Hematopoietic multipotent progenitor cell treated with erythropoietin and hydrocortisone succinate and interleukin-3 and kit ligand, for 6 days (in vitro differentiated cells): Measurements from ENCODE around the gene FBLIM1.
"Not testable (repeated sequence)": the region's sequence is repeated elsewhere in the genome, so short reads cannot be mapped to it uniquely, and the experiment has no call there.

Experiments used
- DNase-seq: peaks from one replicate; pipeline ENCODE4 v3.0.0-alpha.2; 2015

Gene FBLIM1

GRCh38 chr1:15770313-15770962 lies 11.8 kb downstream of the FBLIM1 start:
- no peak for DNase-seq

- no peak for DNase-seq
Observed at GRCh38 chr1:15771836-15772515, 13.4 kb downstream of the FBLIM1 start.

- DNase-seq, result no peak
Observed at GRCh38 chr1:15775706-15776105, 17.1 kb downstream of the FBLIM1 start.

- no peak for DNase-seq
Observed at GRCh38 chr1:15777909-15778707, 19.5 kb downstream of the FBLIM1 start.

GRCh38 chr1:15785683-15786082 lies 27.1 kb downstream of the FBLIM1 start:
- DNase-seq, result no peak

- no peak for DNase-seq
Observed at GRCh38 chr1:15786581-15786980, 28.0 kb downstream of the FBLIM1 start.

- no peak for DNase-seq
Observed at GRCh38 chr1:15788624-15789301, 30.2 kb downstream of the FBLIM1 start.

GRCh38 chr1:15796086-15796462 lies 37.5 kb downstream of the FBLIM1 start:
- no peak for DNase-seq

GRCh38 chr1:15797614-15798390 lies 39.2 kb downstream of the FBLIM1 start:
- no peak for DNase-seq

- no peak for DNase-seq
Observed at GRCh38 chr1:15799004-15799867, 40.6 kb downstream of the FBLIM1 start.

GRCh38 chr1:15799928-15800835 lies 41.6 kb downstream of the FBLIM1 start:
- no peak for DNase-seq

- DNase-seq, result peak; percentile 68
Observed at GRCh38 chr1:15802234-15802965, 43.8 kb downstream of the FBLIM1 start.

- peak; percentile 70 for DNase-seq
Observed at GRCh38 chr1:15803380-15803779, 44.8 kb downstream of the FBLIM1 start.

- no peak for DNase-seq
Observed at GRCh38 chr1:15804060-15804459, 45.5 kb downstream of the FBLIM1 start.

- DNase-seq, result no peak
Observed at GRCh38 chr1:15807121-15807520, 48.5 kb downstream of the FBLIM1 start.

- not testable (repeated sequence) for DNase-seq
Observed at GRCh38 chr1:15807549-15807948, 49.0 kb downstream of the FBLIM1 start, which contains the start of gene UQCRHL. Gene UQCRHL (minus strand): TSS chr1:15807649. CDS start chr1:15807649, 0 bp downstream.

- DNase-seq, result no peak
Observed at GRCh38 chr1:15808955-15809354, 50.4 kb downstream of the FBLIM1 start.

- DNase-seq, result no peak
Observed at GRCh38 chr1:15810073-15810472, 51.5 kb downstream of the FBLIM1 start.

GRCh38 chr1:15816674-15817073 lies 58.1 kb downstream of the FBLIM1 start:
- DNase-seq, result no peak

GRCh38 chr1:15820478-15820877 lies 61.9 kb downstream of the FBLIM1 start:
- no peak for DNase-seq
